ENCODE data around the gene MT3. TPM values are rescaled to one million over a fixed set of nuclear protein-coding genes. Genes with fewer than 3 reads are reported as not detected.

Gene MT3
- total RNA-seq, 1 donor from 2014 or later = not detected

DNA sequence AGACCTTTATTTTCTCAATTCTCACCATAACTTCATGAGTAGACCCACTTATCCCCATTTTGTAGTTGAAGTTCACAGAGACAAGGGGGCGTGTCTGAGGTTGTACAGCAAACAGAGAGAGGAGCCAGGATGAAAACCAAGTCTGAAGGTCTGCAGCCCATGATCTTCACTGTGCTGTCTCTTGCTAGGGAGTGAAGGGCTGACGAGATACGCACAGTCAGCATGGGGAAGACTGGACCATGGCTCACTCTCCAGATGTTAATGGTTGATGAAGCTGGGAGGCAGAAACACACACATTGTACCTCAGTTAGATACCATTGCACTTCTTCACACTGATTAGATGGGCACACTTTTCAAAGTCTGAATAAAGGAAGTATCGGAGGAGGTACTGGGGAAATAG, 30.2 kb upstream of the MT3 start:
- Histone ChIP-seq H3K36me3 (no peaks in the 10 kb centered on the region), H3K27ac (no peak overlapping the region), H3K4me3 (no peak overlapping the region), H3K9me3 (no peaks in the 10 kb centered on the region), H3K27me3 (ENCODE audit: low read depth) (no peaks in the 10 kb centered on the region), H3K4me1 (no peaks in the 10 kb centered on the region)
- ATAC-seq (no peak), DNase-seq (no peak)
- intact Hi-C loops (cut with DNase I) = no loop called here
- TF ChIP-seq, protein P1, sequence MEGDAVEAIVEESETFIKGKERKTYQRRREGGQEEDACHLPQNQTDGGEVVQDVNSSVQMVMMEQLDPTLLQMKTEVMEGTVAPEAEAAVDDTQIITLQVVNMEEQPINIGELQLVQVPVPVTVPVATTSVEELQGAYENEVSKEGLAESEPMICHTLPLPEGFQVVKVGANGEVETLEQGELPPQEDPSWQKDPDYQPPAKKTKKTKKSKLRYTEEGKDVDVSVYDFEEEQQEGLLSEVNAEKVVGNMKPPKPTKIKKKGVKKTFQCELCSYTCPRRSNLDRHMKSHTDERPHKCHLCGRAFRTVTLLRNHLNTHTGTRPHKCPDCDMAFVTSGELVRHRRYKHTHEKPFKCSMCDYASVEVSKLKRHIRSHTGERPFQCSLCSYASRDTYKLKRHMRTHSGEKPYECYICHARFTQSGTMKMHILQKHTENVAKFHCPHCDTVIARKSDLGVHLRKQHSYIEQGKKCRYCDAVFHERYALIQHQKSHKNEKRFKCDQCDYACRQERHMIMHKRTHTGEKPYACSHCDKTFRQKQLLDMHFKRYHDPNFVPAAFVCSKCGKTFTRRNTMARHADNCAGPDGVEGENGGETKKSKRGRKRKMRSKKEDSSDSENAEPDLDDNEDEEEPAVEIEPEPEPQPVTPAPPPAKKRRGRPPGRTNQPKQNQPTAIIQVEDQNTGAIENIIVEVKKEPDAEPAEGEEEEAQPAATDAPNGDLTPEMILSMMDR (IDR thresholded peaks at IDR 0.05) = no peak

DNA sequence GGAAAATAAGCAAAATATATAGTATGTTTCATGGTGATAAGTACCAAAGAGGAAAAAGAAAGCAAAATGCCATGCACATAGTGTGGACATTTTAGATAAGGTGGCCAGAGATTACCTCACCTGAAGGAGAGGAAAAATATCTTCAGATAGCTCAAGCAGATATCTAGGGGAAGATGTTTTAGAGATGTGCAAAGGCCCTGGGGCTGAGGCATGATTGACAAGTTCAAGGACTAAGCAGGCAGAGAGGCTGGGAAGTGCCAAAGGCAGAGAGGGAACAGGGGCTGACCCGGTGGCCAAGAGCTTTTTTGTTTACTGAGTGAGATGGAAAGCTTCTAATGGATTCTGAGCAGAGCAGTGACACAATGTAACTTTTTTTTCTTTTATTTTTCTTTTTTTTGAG, 28.9 kb upstream of the MT3 start:
- H3K27ac ChIP-seq = no peak overlapping the region
- no peaks in the 10 kb centered on the region for H3K9me3 ChIP-seq
- DNase-seq (no peak), ATAC-seq (no peak)
- H3K4me3 ChIP-seq = no peak overlapping the region
- H3K36me3 ChIP-seq = no peaks in the 10 kb centered on the region
- TF ChIP-seq, protein P1 (IDR thresholded peaks at IDR 0.05) = no peak
- no peaks in the 10 kb centered on the region for H3K4me1 ChIP-seq
- intact Hi-C loops (cut with DNase I) = no loop called here
- H3K27me3 ChIP-seq (ENCODE audit: low read depth) = no peaks in the 10 kb centered on the region

DNA sequence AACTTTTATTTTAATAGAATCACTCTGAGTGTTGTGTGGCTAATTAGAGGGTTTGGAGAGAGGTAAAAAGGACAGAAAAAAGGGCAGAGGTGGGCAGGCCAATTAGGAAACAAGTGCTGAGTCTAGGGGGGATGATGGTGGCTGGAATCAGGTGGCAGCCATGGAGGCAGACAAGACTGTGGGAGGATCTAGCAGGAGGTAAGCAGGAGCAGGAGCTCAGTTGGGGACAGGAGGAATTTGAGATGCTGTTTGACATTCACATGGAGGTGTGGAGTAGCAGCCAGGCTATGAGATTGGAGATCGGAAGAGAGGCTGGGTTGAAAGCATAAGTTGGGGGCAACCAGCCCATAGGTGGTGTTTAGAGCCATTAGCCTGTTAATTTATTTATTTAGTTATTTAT, 28.2 kb upstream of the MT3 start:
- Histone ChIP-seq H3K4me3 (no peak overlapping the region), H3K9me3 (no peaks in the 10 kb centered on the region), H3K27me3 (ENCODE audit: low read depth) (no peaks in the 10 kb centered on the region), H3K27ac (no peak overlapping the region), H3K36me3 (no peaks in the 10 kb centered on the region), H3K4me1 (no peaks in the 10 kb centered on the region)
- TF ChIP-seq, protein P1 (IDR thresholded peaks at IDR 0.05) = no peak
- DNase-seq (no peak), ATAC-seq (no peak)
- intact Hi-C loops (cut with DNase I) = no loop called here

DNA sequence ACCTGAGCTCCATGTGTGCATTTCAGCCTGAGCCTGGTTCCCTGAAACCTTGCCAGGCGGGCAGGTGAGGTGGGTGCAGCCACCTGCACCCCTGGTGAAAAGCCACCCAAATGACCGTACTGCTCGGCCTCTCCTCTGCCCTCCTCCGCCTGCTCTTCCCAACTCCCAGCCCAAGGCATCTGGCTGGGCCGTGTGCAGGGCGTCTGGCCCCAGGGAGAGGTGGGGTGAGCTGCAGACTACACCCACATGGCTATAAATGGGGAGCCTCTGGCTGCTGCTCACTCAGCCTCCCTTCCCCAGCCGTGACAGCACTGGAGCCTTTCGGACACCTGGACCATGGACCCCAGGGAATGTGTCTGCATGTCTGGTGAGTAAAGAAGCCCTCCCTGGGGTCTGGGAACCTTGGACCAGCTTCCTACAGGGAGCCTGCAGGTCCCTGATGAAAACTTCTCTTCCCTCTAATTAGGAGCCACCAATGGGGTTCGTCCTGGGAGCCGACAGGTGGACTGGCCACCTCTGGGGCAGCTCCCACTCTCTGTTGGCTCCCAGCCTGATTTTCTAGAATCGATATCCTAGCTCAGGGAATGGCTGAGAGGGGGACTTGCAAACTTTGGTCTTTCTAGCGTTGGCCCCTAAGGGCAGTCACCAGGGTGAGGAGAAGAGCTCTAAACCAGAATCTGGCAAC, 24.4 kb upstream of the MT3 start, which contains the start of gene MT4:
MT4 (plus strand) TSS at position 281 of the 685 bp plus-strand sequence; CDS start at position 337, 56 bp downstream.
- no peak for ATAC-seq
- TF ChIP-seq, protein P1 (IDR thresholded peaks at IDR 0.05) = no peak
- DNase-seq = no peak
- no peaks in the 10 kb centered on the region for H3K27me3 ChIP-seq (ENCODE audit: low read depth)
- H3K36me3 ChIP-seq = no peaks in the 10 kb centered on the region
- H3K27ac ChIP-seq = no peak within 1 kb of the TSS
- intact Hi-C loops (cut with DNase I) = no loop called here
- no peaks in the 10 kb centered on the region for H3K4me1 ChIP-seq
- no peak within 1 kb of the TSS for H3K4me3 ChIP-seq
- H3K9me3 ChIP-seq = no peaks in the 10 kb centered on the region

DNA sequence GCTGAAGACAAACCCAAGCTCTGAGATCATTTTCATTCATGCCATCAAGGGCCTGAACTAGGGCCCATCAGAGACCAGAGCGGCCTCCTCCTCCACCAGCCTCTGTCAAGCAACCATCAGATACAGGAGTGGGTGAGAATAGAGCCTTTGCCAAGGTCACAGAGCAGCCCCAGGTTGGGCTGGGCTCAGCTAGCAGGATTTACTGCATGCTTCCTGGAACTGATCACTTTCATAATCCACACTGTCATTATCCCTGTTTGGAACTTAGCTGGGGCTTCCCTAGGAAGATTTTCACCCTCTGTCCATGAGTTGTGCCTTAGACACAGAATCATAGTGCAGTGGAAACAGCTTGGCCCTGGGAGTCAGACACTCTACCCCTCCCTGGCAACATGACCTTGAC, 19.4 kb upstream of the MT3 start:
- Histone ChIP-seq H3K27ac (no peak overlapping the region), H3K27me3 (ENCODE audit: low read depth) (no peaks in the 10 kb centered on the region), H3K9me3 (peaks cover 4% of the 10 kb centered on the region), H3K4me1 (no peaks in the 10 kb centered on the region), H3K4me3 (no peak overlapping the region), H3K36me3 (no peaks in the 10 kb centered on the region)
- DNase-seq (no peak), ATAC-seq (no peak)
- intact Hi-C loops (cut with DNase I) = no loop called here
- TF ChIP-seq, protein P1 (IDR thresholded peaks at IDR 0.05) = no peak
